Effector memory CD4-positive, alpha-beta T cell (primary cell): Measurements from ENCODE around the gene GLUD1.

Source experiments
- DNase-seq, 3 donors: peaks; one replicate each; pipeline ENCODE4 v3.0.0-alpha.2; 2020
- H3K27ac ChIP-seq: 2 replicates; pipeline ENCODE4 v1.7.0; 2013; ENCODE audit warnings: mild to moderate bottlenecking, low read length, moderate library complexity; ENCODE audit not compliant: insufficient read depth, poor library complexity, severe bottlenecking
- H3K27me3 ChIP-seq: replicated peaks from 2 replicates; pipeline ENCODE4 v1.7.0; 2013; ENCODE audit warnings: mild to moderate bottlenecking, low read length; ENCODE audit not compliant: insufficient read depth, control insufficient read depth, poor library complexity, severe bottlenecking
- H3K36me3 ChIP-seq: 2 replicates; pipeline ENCODE4 v1.7.0; 2013; ENCODE audit warnings: mild to moderate bottlenecking, low read length, moderate library complexity; ENCODE audit not compliant: control insufficient read depth, insufficient read depth
- H3K4me1 ChIP-seq: 2 replicates; pipeline ENCODE4 v1.7.0; 2013; ENCODE audit warnings: low read length, mild to moderate bottlenecking; ENCODE audit not compliant: control insufficient read depth, insufficient read depth, poor library complexity, severe bottlenecking
- H3K4me3 ChIP-seq: 2 replicates; pipeline ENCODE4 v1.7.0; 2013; ENCODE audit warnings: low read length, low read depth, mild to moderate bottlenecking; ENCODE audit not compliant: insufficient read depth, poor library complexity, severe bottlenecking
- H3K9me3 ChIP-seq: 2 replicates; pipeline ENCODE4 v1.7.0; 2013; ENCODE audit warnings: mild to moderate bottlenecking, low read length, moderate library complexity; ENCODE audit not compliant: control insufficient read depth

Gene GLUD1

DNA sequence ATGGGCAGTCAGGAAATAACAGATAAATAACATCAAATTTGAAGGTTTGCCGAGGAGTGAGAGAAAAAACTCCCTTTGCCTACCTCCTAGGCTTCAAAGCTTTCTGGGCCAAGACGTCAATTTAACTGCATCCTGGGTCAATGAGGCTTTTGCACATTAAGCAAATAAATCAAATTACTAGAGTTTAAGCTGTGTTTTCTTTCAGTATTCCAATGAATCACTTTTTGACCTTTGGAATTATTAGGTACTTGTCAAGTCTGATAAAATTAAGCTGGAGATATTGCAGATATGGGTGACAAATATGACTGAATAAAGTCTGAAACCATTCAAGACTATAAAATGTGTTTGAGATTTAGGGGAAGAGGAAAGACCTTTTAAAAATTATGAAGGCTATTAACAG lies 22.2 kb downstream of the GLUD1 start:
- H3K9me3 ChIP-seq = no peaks in the 10 kb centered on the region
- H3K36me3 ChIP-seq = peaks cover 31% of the 10 kb centered on the region
- no peak overlapping the region for H3K27ac ChIP-seq
- no peak for DNase-seq
- no peak overlapping the region for H3K4me3 ChIP-seq
- H3K27me3 ChIP-seq = no peaks in the 10 kb centered on the region
- H3K4me1 ChIP-seq = no peaks in the 10 kb centered on the region

DNA sequence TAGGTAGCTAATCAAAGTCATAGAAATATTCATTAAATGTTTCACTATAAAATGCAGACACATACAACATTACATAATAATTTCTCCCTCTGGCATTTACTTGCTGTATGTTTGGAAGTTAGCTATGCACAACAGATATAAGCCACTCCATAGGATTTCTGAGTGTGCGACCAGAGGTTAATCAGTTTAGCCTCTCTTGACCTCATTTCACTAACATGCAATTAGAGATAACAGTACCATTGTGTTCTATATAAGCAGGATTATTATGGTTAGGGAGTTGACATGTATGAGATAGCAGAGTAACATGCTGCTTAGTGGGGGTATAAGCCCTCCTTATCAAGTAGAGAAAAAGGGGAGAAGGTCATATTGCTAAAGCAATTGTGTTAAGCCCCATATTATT lies 26.4 kb downstream of the GLUD1 start:
- H3K36me3 ChIP-seq = peaks cover 66% of the 10 kb centered on the region
- no peaks in the 10 kb centered on the region for H3K9me3 ChIP-seq
- no peaks in the 10 kb centered on the region for H3K4me1 ChIP-seq
- H3K4me3 ChIP-seq = no peak overlapping the region
- no peak for DNase-seq
- H3K27ac ChIP-seq = no peak overlapping the region
- no peaks in the 10 kb centered on the region for H3K27me3 ChIP-seq

DNA sequence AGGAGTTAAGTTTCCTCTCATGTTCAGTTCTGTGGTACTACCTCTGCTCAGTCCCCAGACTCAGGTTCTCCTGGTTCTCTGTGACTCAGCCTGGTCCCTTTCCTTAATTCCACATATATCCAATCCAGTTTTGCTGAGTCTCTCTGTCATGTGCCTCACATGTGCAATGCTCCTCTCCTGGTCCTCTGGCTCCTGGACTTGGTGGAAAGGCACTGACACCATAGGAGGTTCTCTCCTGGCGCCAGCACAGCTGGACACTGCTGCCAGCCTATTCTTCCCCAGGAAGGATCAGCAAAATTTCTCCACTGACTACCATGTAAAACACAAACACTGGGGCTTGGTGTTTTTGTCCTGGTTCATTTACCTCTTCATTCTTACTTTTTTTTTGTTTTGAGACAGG lies 27.8 kb downstream of the GLUD1 start:
- DNase-seq = no peak
- Histone ChIP-seq H3K27me3 (no peaks in the 10 kb centered on the region), H3K36me3 (peaks cover 61% of the 10 kb centered on the region), H3K4me1 (no peaks in the 10 kb centered on the region), H3K9me3 (no peaks in the 10 kb centered on the region), H3K4me3 (no peak overlapping the region), H3K27ac (no peak overlapping the region)

DNA sequence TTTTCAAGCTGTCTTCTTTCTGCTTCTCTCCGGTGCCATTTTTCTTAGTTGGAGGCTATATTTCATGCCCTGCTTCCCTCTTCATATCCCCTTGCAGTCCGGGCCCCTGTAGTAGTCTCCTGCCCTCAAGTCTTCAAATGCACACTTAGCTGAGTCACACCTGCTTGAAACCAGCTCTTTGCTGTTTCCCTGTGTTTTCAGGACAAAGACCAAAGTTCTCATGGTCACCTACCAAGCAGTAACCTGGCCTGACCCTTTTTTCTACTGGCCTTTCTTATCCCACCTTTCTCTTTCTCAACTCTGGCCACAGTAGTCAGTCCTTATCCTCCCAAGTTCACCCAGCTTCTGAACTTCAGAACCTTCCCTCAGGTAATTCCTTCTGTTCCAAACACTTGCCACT lies 28.5 kb downstream of the GLUD1 start:
- Histone ChIP-seq H3K27me3 (no peaks in the 10 kb centered on the region), H3K9me3 (no peaks in the 10 kb centered on the region), H3K4me3 (no peak overlapping the region), H3K4me1 (no peaks in the 10 kb centered on the region), H3K36me3 (peaks cover 60% of the 10 kb centered on the region), H3K27ac (no peak overlapping the region)
- DNase-seq = no peak

DNA sequence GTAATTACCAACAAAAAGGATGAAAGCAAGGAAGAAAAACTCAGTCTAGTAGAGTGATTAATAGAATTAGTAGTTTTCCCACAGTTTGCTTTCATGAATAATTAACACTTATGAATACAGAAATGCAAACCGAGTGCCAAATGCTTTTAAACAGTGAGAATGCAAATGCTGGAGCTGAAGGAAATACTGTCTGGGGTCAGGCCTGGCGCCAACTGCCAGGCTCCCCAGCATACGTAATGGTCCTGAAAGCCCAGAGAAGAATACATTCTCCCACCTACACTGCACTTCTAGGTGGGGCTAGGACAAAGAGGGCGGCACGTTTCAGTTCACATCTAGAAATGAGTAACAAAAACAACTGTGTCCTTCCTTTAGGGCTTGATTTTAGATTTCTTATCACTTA lies 30.0 kb downstream of the GLUD1 start:
- no peak overlapping the region for H3K27ac ChIP-seq
- DNase-seq = no peak
- no peaks in the 10 kb centered on the region for H3K27me3 ChIP-seq
- H3K9me3 ChIP-seq = no peaks in the 10 kb centered on the region
- H3K36me3 ChIP-seq = peaks cover 66% of the 10 kb centered on the region
- H3K4me3 ChIP-seq = no peak overlapping the region
- H3K4me1 ChIP-seq = no peaks in the 10 kb centered on the region

DNA sequence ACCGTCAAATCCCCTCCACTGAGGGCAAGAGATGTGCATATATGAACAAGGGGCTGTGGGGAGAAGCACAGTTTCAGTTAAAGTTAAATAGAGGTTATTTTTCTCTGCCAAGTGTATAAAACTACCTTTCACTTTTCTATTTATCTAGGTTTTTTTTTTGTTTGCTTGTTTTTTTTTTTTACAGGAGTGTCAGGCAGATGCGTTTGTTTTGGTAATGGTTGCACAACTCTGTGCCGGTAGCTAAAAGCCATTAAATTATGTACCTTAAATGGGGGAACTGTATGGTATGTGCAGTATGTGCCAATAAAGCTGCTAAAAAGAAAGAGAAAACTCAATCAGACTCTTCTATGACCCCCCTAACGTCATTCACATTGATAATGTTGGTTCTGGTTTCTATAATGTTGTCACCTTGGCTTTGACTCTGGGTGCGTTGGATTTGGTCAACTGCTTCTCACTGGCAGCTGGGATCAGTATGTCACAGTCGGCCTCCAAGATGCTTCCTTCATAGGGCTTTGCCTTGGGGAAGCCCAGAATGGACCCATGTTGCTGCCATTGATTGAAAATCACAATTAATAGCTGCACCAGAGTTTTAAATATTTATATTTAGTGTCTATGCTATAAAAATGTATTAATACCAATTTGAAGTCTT lies 34.2 kb downstream of the GLUD1 start:
- no peak for DNase-seq
- H3K36me3 ChIP-seq = peaks cover 58% of the 10 kb centered on the region

DNA sequence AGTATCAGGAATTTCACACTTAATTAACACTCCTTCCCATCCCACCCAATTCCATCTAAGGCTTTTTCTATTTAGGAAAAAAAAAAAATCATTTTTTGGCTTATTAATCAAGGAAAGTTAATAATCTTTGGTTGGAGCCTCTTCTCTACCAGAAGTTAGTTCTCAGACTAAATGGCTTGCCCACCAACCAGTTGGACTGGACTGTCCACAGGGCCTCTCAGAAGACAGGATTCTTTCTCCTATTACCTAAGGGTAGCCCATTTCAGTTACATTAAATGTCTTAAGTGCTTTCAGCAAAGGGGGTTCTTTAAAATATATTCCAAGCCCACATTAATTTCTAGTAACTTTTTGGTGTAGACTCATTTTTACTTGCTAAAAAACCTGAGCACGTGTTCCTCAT lies 35.2 kb downstream of the GLUD1 start:
- Histone ChIP-seq H3K27me3 (no peaks in the 10 kb centered on the region), H3K4me1 (no peaks in the 10 kb centered on the region), H3K27ac (no peak overlapping the region), H3K36me3 (peaks cover 62% of the 10 kb centered on the region), H3K4me3 (no peak overlapping the region), H3K9me3 (no peaks in the 10 kb centered on the region)
- DNase-seq = no peak

More for the DNA sequence above, 34.2 kb downstream of the GLUD1 start:
- Histone ChIP-seq H3K4me1 (no peaks in the 10 kb centered on the region), H3K9me3 (no peaks in the 10 kb centered on the region), H3K4me3 (no peak overlapping the region), H3K27ac (no peak overlapping the region), H3K27me3 (no peaks in the 10 kb centered on the region)

DNA sequence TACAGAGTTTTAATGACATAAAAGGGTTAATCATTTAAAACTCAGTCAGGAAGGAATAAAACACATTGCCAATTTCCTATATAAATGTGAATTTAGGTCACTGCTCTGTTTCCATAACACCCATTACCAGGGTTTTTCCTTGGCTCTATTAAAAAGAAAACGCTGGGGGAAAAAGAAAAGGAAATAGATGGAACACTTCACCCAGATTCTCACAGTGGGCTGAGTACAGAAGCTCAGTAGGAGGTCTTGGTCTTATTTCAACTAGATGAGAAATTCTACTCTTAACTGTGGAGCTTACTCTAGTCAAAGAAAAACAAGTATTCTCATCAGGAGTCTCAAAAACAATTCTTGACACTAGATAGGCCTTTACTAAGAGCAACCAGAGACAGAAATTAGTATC lies 36.5 kb downstream of the GLUD1 start:
- Histone ChIP-seq H3K27ac (no peak overlapping the region), H3K9me3 (no peaks in the 10 kb centered on the region), H3K27me3 (no peaks in the 10 kb centered on the region), H3K4me1 (no peaks in the 10 kb centered on the region), H3K36me3 (peaks cover 66% of the 10 kb centered on the region), H3K4me3 (no peak overlapping the region)
- DNase-seq = no peak

DNA sequence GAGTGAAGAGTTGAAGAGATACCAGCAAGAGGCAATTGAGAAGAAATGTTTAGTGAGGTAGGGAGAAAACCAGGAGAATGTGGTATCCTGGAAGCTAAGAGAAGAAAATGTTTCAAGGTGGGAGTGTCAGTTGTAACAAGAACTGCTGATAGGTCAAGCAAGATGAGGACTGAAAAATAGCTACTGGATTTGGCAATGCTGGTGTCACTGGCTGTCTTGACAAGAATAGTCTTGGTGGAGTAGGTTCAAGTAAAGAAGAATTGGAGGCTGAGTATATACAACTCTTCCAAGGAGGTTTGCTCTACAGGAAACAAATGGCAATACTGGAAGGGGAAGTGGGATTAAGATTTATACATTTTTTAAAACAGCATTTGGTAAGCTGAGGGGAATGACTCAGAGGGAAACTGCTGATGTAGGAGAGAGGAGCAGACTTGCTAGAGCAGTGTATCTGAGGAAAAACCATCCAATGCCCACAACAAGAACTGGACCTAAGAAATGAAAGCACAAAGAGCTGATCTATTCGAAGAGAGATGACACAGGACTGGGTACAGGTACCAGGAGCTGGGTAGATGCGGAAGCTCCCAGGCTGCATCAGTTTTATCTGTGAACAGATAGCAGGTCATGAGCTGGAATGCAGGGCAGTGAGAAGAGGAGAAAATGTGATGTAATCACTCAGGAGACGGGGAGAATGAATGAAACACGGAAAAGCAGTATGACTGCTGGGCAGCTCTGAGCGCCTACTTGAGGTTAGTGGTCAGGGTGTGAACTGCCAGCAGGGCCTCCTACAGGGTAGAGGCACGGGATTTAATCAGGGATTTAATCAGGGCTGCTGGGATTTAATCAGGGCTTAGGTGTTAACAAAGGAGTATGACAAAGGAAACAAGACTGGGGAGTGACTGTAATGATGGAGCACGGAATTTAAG lies 40.0 kb downstream of the GLUD1 start:
- Histone ChIP-seq H3K9me3 (no peaks in the 10 kb centered on the region), H3K4me3 (no peak overlapping the region), H3K27me3 (no peaks in the 10 kb centered on the region), H3K27ac (no peak overlapping the region), H3K4me1 (no peaks in the 10 kb centered on the region), H3K36me3 (peaks cover 75% of the 10 kb centered on the region)
- DNase-seq = no peak

DNA sequence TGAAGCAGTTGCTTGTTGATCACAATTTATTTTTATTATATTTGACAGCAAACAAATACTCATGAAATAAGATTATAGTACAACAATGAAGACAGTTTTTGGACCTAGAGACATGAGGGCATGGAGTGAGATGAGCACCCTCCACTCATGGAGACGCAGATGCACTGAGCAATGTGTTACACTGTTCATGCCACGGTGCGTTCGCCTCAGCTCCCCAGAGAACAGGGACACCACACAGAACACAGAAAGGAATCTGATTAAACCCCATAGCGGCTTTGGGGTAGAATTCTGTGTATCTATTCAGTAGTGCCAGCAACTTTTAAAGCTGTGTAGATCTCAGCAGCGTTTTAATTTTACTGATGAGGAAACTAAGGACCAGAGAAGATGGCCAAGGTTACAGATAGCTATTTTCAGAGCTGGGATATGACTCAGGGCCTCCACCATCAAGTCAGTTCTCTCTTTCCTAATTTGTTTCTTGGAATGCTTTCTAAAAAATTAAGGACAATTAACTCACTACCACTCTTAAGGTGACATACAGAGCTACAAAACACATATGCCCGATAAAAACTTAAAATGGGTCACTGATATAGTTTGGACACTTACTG lies 41.0 kb downstream of the GLUD1 start:
- Histone ChIP-seq H3K27ac (no peak overlapping the region), H3K27me3 (no peaks in the 10 kb centered on the region), H3K36me3 (peaks cover 74% of the 10 kb centered on the region), H3K9me3 (no peaks in the 10 kb centered on the region), H3K4me1 (no peaks in the 10 kb centered on the region), H3K4me3 (no peak overlapping the region)
- DNase-seq = no peak
